A673 (cell line): ENCODE data around the gene SYNC. TPM values are rescaled to one million over a fixed set of nuclear protein-coding genes. Genes with fewer than 3 reads are reported as not detected.
"Not testable (repeated sequence)": the region's sequence is repeated elsewhere in the genome, so short reads cannot be mapped to it uniquely, and the experiment has no call there.

Experiments used
- BruUV-seq: library from RNA; stranded (reverse); fragments of 400-500 nt; replicated peaks from 2 replicates; lab custom pipeline; 2021; lab: Mats Ljungman, UMichigan
- CTCF ChIA-PET: fragments of 300-600 bp; sonication (Branson Sonifier 250); formaldehyde crosslinking; loops from one replicate; lab custom pipeline; 2022; ENCODE audit warnings: antibody characterized with exemption; lab: Charles Lee
- POLR2A ChIA-PET: fragments of 300-600 bp; sonication (Branson Sonifier 250); formaldehyde crosslinking; loops from one replicate; lab custom pipeline; 2022; ENCODE audit warnings: antibody characterized with exemption; ENCODE audit not compliant: low non-redundant PET; lab: Charles Lee
- DNase-seq: peaks from one replicate; pipeline ENCODE4 v3.0.0-alpha.2; 2015; ENCODE audit warnings: low spot score
- H3K27ac ChIP-seq: fragments of 200-600 bp; sonication (generic); 2 replicates; pipeline ENCODE4 v1.5.1; 2016; ENCODE audit warnings: mixed run types, low read depth, mild to moderate bottlenecking, mixed read lengths, antibody characterized with exemption, low read length; ENCODE audit not compliant: poor library complexity, severe bottlenecking
- H3K27me3 ChIP-seq: fragments of 200-600 bp; sonication (generic); replicated peaks from 2 replicates; pipeline ENCODE4 v1.6.1; 2017; ENCODE audit warnings: mixed run types, low read depth, mild to moderate bottlenecking, mixed read lengths, antibody characterized with exemption, low read length; ENCODE audit not compliant: insufficient read depth, poor library complexity
- H3K36me3 ChIP-seq: fragments of 200-600 bp; sonication (generic); 2 replicates; pipeline ENCODE4 v1.6.1; 2016; ENCODE audit warnings: mixed run types, mild to moderate bottlenecking, mixed read lengths, antibody characterized with exemption, low read length; ENCODE audit not compliant: insufficient read depth, poor library complexity, severe bottlenecking
- H3K4me1 ChIP-seq: fragments of 200-600 bp; sonication (generic); 2 replicates; pipeline ENCODE4 v1.6.1; 2017; ENCODE audit warnings: mixed run types, mild to moderate bottlenecking, mixed read lengths, antibody characterized with exemption, low read length; ENCODE audit not compliant: insufficient read depth, poor library complexity, severe bottlenecking
- H3K4me3 ChIP-seq: fragments of 200-600 bp; sonication (generic); 2 replicates; pipeline ENCODE4 v1.5.1; 2016; ENCODE audit warnings: low read depth, mixed run types, mild to moderate bottlenecking, mixed read lengths, low read length; ENCODE audit not compliant: poor library complexity, severe bottlenecking
- H3K9me3 ChIP-seq: fragments of 200-600 bp; sonication (generic); 2 replicates; pipeline ENCODE4 v1.6.1; 2016; ENCODE audit warnings: mixed run types, low read depth, mild to moderate bottlenecking, mixed read lengths, antibody characterized with exemption, low read length; ENCODE audit not compliant: poor library complexity, severe bottlenecking
- CTCF ChIP-seq: fragments of 300-800, 200-600 bp; sonication (generic); conservative IDR thresholded peaks from 2 replicates; pipeline ENCODE4 v1.5.1; 2017; ENCODE audit warnings: low read depth, mild to moderate bottlenecking, antibody characterized with exemption, low read length, moderate library complexity, mixed read lengths
- EZH2 ChIP-seq: fragments of 200-600 bp; sonication (generic); IDR thresholded peaks from 2 replicates; pipeline ENCODE4 v1.6.1; 2017; ENCODE audit warnings: borderline replicate concordance, low read depth, mild to moderate bottlenecking, mixed read lengths, antibody characterized with exemption, low read length; ENCODE audit not compliant: poor library complexity, severe bottlenecking
- intact Hi-C: fragments of 100-400 bp; cut with micrococcal nuclease; formaldehyde crosslinking; loops from one replicate; pipeline ENCODE4 v1.10.0; 2022; ENCODE audit not compliant: unreplicated experiment
- total RNA-seq: library from RNA; stranded (reverse); gene quantifications from 2 replicates; pipeline ENCODE4 v1.2.3, GENCODE V29; 2021

Gene SYNC
- total RNA-seq, 1 experiment from 2014 or later, result 0.71 TPM

- Histone ChIP-seq H3K9me3 (no peaks in the 10 kb centered on the region), H3K4me3 (no peak overlapping the region), H3K36me3 (peaks cover 11% of the 10 kb centered on the region), H3K27ac (no peak overlapping the region), H3K27me3 (no peaks in the 10 kb centered on the region), H3K4me1 (no peaks in the 10 kb centered on the region)
- no peak for TF ChIP-seq CTCF
- no peak for TF ChIP-seq EZH2
- peak; percentile 21 for DNase-seq
- ChIA-PET CTCF (no interaction called here), POLR2A (interaction anchor here (0.7 kb wide), 1 partner anchor 247 kb away, joined by 5 read pairs; no protein-coding TSS in a partner anchor)
- intact Hi-C loops, result no loop called here
- BruUV-seq, result no TSS peak
Observed at GRCh38 chr1:32636914-32637645, 65.5 kb downstream of the SYNC start.

GRCh38 chr1:32635508-32636277 lies 66.9 kb downstream of the SYNC start:
- ChIA-PET POLR2A (no interaction called here), CTCF (no interaction called here)
- BruUV-seq, result no TSS peak
- DNase-seq, result no peak
- H3K27me3 ChIP-seq, result no peaks in the 10 kb centered on the region
- no peak for TF ChIP-seq EZH2
- TF ChIP-seq CTCF, result no peak
- H3K4me3 ChIP-seq, result no peak overlapping the region
- no peaks in the 10 kb centered on the region for H3K9me3 ChIP-seq
- H3K4me1 ChIP-seq, result no peaks in the 10 kb centered on the region
- intact Hi-C loops, result no loop called here
- peaks cover 11% of the 10 kb centered on the region for H3K36me3 ChIP-seq
- H3K27ac ChIP-seq, result no peak overlapping the region

GRCh38 chr1:32632829-32633228 lies 69.7 kb downstream of the SYNC start:
- CTCF ChIA-PET, result no interaction called here

GRCh38 chr1:32630173-32630572 lies 72.4 kb downstream of the SYNC start:
- BruUV-seq, DNase-seq, intact Hi-C loops, H3K4me1 ChIP-seq, H3K27ac ChIP-seq, CTCF ChIA-PET, H3K9me3 ChIP-seq, H3K27me3 ChIP-seq, H3K4me3 ChIP-seq: not testable (repeated sequence)
- POLR2A ChIA-PET, result interaction anchor here (0.6 kb wide), 1 partner anchor 41 kb away, joined by 4 read pairs; no protein-coding TSS in a partner anchor
- peaks cover 19% of the 10 kb centered on the region for H3K36me3 ChIP-seq

More at GRCh38 chr1:32632829-32633228, 69.7 kb downstream of the SYNC start:
- BruUV-seq, result TSS peak; percentile 14
- H3K4me3 ChIP-seq, result no peak overlapping the region
- POLR2A ChIA-PET, result no interaction called here
- H3K4me1 ChIP-seq, result no peaks in the 10 kb centered on the region
- no peaks in the 10 kb centered on the region for H3K9me3 ChIP-seq
- no peaks in the 10 kb centered on the region for H3K27me3 ChIP-seq
- H3K27ac ChIP-seq, result no peak overlapping the region
- no peak for TF ChIP-seq EZH2
- TF ChIP-seq CTCF, result no peak
- peaks cover 16% of the 10 kb centered on the region for H3K36me3 ChIP-seq
- DNase-seq, result no peak
- intact Hi-C loops, result no loop called here
